ENCODE data around the gene GNAQ. TPM values are rescaled to one million over a fixed set of nuclear protein-coding genes. Genes with fewer than 3 reads are reported as not detected.

GNAQ gene
- polyA plus RNA-seq, 3 donors: 8.3 to 51.0 (median 9.6) TPM

DNA sequence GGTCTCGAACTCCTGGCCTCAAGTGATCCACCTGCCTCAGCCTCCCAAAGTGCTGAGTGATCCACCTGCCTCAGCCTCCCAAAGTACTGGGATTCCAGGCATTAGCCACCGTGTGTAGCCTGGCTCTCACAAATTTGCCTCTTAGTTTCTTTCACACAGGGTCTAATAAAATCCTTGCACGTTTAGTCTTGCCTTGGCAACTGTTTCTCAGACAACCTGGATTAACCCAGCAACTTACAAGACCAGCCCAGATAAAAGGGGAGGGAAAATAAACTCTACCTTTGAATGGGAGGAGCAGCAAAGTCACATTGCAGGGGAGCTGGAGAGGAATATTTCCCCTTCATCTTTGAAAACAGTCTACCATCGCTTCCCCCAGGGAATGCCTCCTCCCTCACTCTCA lies 354.2 kb downstream of the GNAQ start:
- Histone ChIP-seq H3K27me3 (ENCODE audit: control insufficient read depth in 2 of 2, insufficient read depth in 2 of 2, low read length in 2 of 2) (no peaks in the 10 kb centered on the region), H3K36me3 (replicated peaks in 1 of 2; ENCODE audit: control insufficient read depth in 1 of 2, insufficient read depth in 2 of 2, low read length in 2 of 2) (no peaks in the 10 kb centered on the region), H3K4me2 (replicated peaks; ENCODE audit: extremely low read depth, low read length, poor library complexity, severe bottlenecking) (no peak overlapping the region), H3K79me2 (ENCODE audit: insufficient read depth, low read length) (no peaks in the 10 kb centered on the region), H3K9ac (ENCODE audit: insufficient read depth, low read length, poor library complexity, severe bottlenecking) (no peak overlapping the region), H3K4me3 (replicated peaks in 1 of 3; ENCODE audit: low read depth in 2 of 3, low read length in 3 of 3) (no peak overlapping the region), H2AFZ (ENCODE audit: insufficient read depth, low read depth, low read length, poor library complexity, severe bottlenecking) (no peak overlapping the region), H3K27ac (ENCODE audit: low read depth in 1 of 2, low read length in 2 of 2) (no peak overlapping the region), H3K9me3 (replicated peaks in 1 of 2; ENCODE audit: control insufficient read depth in 1 of 2, insufficient read depth in 1 of 2, low read length in 2 of 2) (no peaks in the 10 kb centered on the region), H3K4me1 (ENCODE audit: control insufficient read depth in 1 of 2, insufficient read depth in 2 of 2, low read length in 2 of 2) (peaks cover 19 to 29% of the 10 kb centered on the region in 2 donors), H4K20me1 (ENCODE audit: insufficient read depth, low read length) (no peaks in the 10 kb centered on the region)
- no peak for DNase-seq
- no peaks in the 10 kb centered on the region for H3K36me3 Mint-ChIP-seq
- H3K4me3 Mint-ChIP-seq: no peak overlapping the region
- WGBS (ENCODE audit: insufficient coverage): 94% methylated on average over 3 of the region's 4 CpGs
- peaks cover 0 to 4% (median 0%) of the 10 kb centered on the region in 7 donors for H3K9me3 Mint-ChIP-seq
- intact Hi-C loops (cut with micrococcal nuclease): no loop called here
- peaks cover 30% of the 10 kb centered on the region for H3K4me1 Mint-ChIP-seq
- H3K27ac Mint-ChIP-seq: no peak overlapping the region
- TF ChIP-seq, protein P1, sequence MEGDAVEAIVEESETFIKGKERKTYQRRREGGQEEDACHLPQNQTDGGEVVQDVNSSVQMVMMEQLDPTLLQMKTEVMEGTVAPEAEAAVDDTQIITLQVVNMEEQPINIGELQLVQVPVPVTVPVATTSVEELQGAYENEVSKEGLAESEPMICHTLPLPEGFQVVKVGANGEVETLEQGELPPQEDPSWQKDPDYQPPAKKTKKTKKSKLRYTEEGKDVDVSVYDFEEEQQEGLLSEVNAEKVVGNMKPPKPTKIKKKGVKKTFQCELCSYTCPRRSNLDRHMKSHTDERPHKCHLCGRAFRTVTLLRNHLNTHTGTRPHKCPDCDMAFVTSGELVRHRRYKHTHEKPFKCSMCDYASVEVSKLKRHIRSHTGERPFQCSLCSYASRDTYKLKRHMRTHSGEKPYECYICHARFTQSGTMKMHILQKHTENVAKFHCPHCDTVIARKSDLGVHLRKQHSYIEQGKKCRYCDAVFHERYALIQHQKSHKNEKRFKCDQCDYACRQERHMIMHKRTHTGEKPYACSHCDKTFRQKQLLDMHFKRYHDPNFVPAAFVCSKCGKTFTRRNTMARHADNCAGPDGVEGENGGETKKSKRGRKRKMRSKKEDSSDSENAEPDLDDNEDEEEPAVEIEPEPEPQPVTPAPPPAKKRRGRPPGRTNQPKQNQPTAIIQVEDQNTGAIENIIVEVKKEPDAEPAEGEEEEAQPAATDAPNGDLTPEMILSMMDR (IDR thresholded peaks at IDR 0.05): no peak
- H3K27me3 Mint-ChIP-seq (ENCODE audit: low read depth in 3 of 3): peaks cover 0 to 2% (median 0%) of the 10 kb centered on the region in 3 donors

- Mint-ChIP-seq H3K9me3 (peaks cover 0 to 1% (median 0%) of the 10 kb centered on the region in 7 donors), H3K27ac (no peak overlapping the region), H3K36me3 (no peaks in the 10 kb centered on the region), H3K27me3 (ENCODE audit: low read depth in 3 of 3) (peaks cover 0 to 2% (median 0%) of the 10 kb centered on the region in 3 donors), H3K4me1 (peaks cover 11% of the 10 kb centered on the region), H3K4me3 (no peak overlapping the region)
- Histone ChIP-seq H3K4me1 (ENCODE audit: control insufficient read depth in 1 of 2, insufficient read depth in 2 of 2, low read length in 2 of 2) (peaks cover 9 to 11% of the 10 kb centered on the region in 2 donors), H3K36me3 (replicated peaks in 1 of 2; ENCODE audit: control insufficient read depth in 1 of 2, insufficient read depth in 2 of 2, low read length in 2 of 2) (no peaks in the 10 kb centered on the region), H2AFZ (ENCODE audit: insufficient read depth, low read depth, low read length, poor library complexity, severe bottlenecking) (no peak overlapping the region), H3K4me2 (replicated peaks; ENCODE audit: extremely low read depth, low read length, poor library complexity, severe bottlenecking) (no peak overlapping the region), H3K4me3 (replicated peaks in 1 of 3; ENCODE audit: low read depth in 2 of 3, low read length in 3 of 3) (no peak overlapping the region), H4K20me1 (ENCODE audit: insufficient read depth, low read length) (no peaks in the 10 kb centered on the region), H3K27ac (ENCODE audit: low read depth in 1 of 2, low read length in 2 of 2) (no peak overlapping the region), H3K9me3 (replicated peaks in 1 of 2; ENCODE audit: control insufficient read depth in 1 of 2, insufficient read depth in 1 of 2, low read length in 2 of 2) (no peaks in the 10 kb centered on the region), H3K79me2 (ENCODE audit: insufficient read depth, low read length) (no peaks in the 10 kb centered on the region), H3K9ac (ENCODE audit: insufficient read depth, low read length, poor library complexity, severe bottlenecking) (no peak overlapping the region), H3K27me3 (ENCODE audit: control insufficient read depth in 2 of 2, insufficient read depth in 2 of 2, low read length in 2 of 2) (no peaks in the 10 kb centered on the region)
- TF ChIP-seq, protein P1 (IDR thresholded peaks at IDR 0.05): no peak
- DNase-seq: no peak
- 80% methylated on average over 1 of the region's 10 CpGs for WGBS (ENCODE audit: insufficient coverage)
- intact Hi-C loops (cut with micrococcal nuclease): no loop called here
These were observed 357.4 kb downstream of the GNAQ start for GRCh38 chr9:77673941-77674791.

Data from CD14-positive monocyte (primary cell).